ENCODE measurements around the gene SLC16A4.

SLC16A4 gene

DNA sequence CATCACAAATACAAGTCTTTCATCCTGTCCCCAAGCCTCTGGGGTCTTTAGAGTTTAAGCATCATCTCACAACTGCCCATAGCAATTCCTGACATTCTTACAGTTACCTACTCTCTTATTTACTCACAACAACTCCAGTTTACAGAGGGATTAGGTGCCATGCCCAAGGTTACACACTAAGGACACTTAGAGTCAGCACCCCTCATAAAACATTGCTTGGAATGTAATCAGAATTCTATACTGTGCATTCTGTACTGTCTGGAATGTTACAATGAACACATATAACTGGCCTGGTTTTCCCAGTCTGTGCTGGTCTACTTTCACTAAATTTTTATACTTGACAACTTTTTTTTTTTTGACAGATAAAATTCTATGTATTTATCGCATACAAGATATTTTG lies 66.2 kb downstream of the SLC16A4 start:
- Histone ChIP-seq H3K4me3 (ENCODE audit: low read depth in 1 of 2, low read length in 2 of 2) (no peak overlapping the region), H3K9me3 (ENCODE audit: insufficient read depth, low read length, severe bottlenecking) (no peaks in the 10 kb centered on the region), H4K20me1 (ENCODE audit: insufficient read depth, low read length) (no peaks in the 10 kb centered on the region), H3K9ac (ENCODE audit: low read depth, low read length) (no peak overlapping the region), H3K27ac (ENCODE audit: low read length) (no peak overlapping the region), H3K4me1 (ENCODE audit: insufficient read depth, low read length) (no peaks in the 10 kb centered on the region), H2AFZ (ENCODE audit: low read depth, low read length) (no peak overlapping the region), H3K27me3 (ENCODE audit: insufficient read depth, low read length, poor library complexity) (no peaks in the 10 kb centered on the region), H3K36me3 (ENCODE audit: insufficient read depth, low read length) (no peaks in the 10 kb centered on the region), H3K4me2 (ENCODE audit: insufficient read depth, low read length) (no peak overlapping the region), H3K79me2 (ENCODE audit: insufficient read depth, low read length) (no peaks in the 10 kb centered on the region)
- ATAC-seq (ENCODE audit: insufficient read depth, low read depth) (no peak), DNase-seq (no peak)
- TF ChIP-seq EZH2 (IDR thresholded peaks at IDR 0.05; ENCODE audit: borderline replicate concordance, low read depth, low read length, severe bottlenecking): no peak
- TF ChIP-seq, protein P1, sequence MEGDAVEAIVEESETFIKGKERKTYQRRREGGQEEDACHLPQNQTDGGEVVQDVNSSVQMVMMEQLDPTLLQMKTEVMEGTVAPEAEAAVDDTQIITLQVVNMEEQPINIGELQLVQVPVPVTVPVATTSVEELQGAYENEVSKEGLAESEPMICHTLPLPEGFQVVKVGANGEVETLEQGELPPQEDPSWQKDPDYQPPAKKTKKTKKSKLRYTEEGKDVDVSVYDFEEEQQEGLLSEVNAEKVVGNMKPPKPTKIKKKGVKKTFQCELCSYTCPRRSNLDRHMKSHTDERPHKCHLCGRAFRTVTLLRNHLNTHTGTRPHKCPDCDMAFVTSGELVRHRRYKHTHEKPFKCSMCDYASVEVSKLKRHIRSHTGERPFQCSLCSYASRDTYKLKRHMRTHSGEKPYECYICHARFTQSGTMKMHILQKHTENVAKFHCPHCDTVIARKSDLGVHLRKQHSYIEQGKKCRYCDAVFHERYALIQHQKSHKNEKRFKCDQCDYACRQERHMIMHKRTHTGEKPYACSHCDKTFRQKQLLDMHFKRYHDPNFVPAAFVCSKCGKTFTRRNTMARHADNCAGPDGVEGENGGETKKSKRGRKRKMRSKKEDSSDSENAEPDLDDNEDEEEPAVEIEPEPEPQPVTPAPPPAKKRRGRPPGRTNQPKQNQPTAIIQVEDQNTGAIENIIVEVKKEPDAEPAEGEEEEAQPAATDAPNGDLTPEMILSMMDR (IDR thresholded peaks at IDR 0.05; ENCODE audit: borderline replicate concordance, extremely low read depth, low read length, poor library complexity, severe bottlenecking): no peak

DNA sequence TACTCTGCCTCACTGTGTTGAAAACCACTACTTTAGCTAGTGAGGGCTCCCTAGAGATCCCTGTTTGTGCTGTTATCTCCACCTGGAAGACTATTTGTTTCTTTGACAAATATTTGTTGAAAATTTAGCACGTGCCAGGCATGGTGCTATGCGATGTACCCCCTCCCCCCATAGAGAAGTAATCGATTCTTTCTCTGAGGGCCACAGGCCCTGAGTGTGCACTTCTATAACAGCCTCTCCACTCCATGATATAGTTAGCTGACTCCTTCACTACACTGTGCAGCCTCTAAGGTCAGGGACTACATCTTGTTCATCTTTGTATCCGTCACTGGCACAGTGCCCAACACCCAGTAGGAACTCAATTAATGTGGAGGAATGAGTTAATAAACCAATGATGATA lies 69.0 kb downstream of the SLC16A4 start:
- Histone ChIP-seq H4K20me1 (ENCODE audit: insufficient read depth, low read length) (no peaks in the 10 kb centered on the region), H3K9ac (ENCODE audit: low read depth, low read length) (no peak overlapping the region), H3K9me3 (ENCODE audit: insufficient read depth, low read length, severe bottlenecking) (no peaks in the 10 kb centered on the region), H3K79me2 (ENCODE audit: insufficient read depth, low read length) (no peaks in the 10 kb centered on the region), H3K4me2 (ENCODE audit: insufficient read depth, low read length) (no peak overlapping the region), H3K4me1 (ENCODE audit: insufficient read depth, low read length) (no peaks in the 10 kb centered on the region), H2AFZ (ENCODE audit: low read depth, low read length) (no peak overlapping the region), H3K27ac (ENCODE audit: low read length) (no peak overlapping the region), H3K36me3 (ENCODE audit: insufficient read depth, low read length) (no peaks in the 10 kb centered on the region), H3K27me3 (ENCODE audit: insufficient read depth, low read length, poor library complexity) (no peaks in the 10 kb centered on the region), H3K4me3 (ENCODE audit: low read depth in 1 of 2, low read length in 2 of 2) (no peak overlapping the region)
- ATAC-seq (ENCODE audit: insufficient read depth, low read depth) (no peak), DNase-seq (no peak)
- TF ChIP-seq EZH2 (IDR thresholded peaks at IDR 0.05; ENCODE audit: borderline replicate concordance, low read depth, low read length, severe bottlenecking): no peak
- TF ChIP-seq, protein P1 (IDR thresholded peaks at IDR 0.05; ENCODE audit: borderline replicate concordance, extremely low read depth, low read length, poor library complexity, severe bottlenecking): no peak

DNA sequence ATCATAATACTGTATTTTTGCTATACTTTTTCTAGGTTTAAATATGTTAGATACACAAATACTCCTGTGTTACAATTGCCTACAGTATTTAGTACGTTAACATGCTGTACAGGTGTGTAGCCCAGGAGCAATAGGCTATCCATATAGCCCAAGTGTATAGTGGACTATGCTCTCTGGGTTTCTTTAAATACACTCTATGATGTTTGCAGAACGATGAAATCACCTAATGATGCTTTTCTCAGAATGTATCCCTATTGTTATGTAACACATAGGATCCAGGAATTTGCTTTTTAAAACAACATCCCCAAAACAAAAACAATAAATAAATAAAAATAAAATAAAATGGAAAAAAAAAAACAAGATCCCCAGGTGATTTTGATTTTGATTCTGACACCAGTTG lies 69.8 kb downstream of the SLC16A4 start:
- no peak overlapping the region for H3K9ac ChIP-seq (ENCODE audit: low read depth, low read length)
- TF ChIP-seq, protein P1 (IDR thresholded peaks at IDR 0.05; ENCODE audit: borderline replicate concordance, extremely low read depth, low read length, poor library complexity, severe bottlenecking): no peak
- no peak for TF ChIP-seq EZH2 (IDR thresholded peaks at IDR 0.05; ENCODE audit: borderline replicate concordance, low read depth, low read length, severe bottlenecking)
- H2AFZ ChIP-seq (ENCODE audit: low read depth, low read length): no peak overlapping the region
- H3K4me1 ChIP-seq (ENCODE audit: insufficient read depth, low read length): no peaks in the 10 kb centered on the region
- H3K27ac ChIP-seq (ENCODE audit: low read length): no peak overlapping the region
- no peaks in the 10 kb centered on the region for H3K36me3 ChIP-seq (ENCODE audit: insufficient read depth, low read length)
- ATAC-seq (ENCODE audit: insufficient read depth, low read depth) (no peak), DNase-seq (no peak)
- no peaks in the 10 kb centered on the region for H3K27me3 ChIP-seq (ENCODE audit: insufficient read depth, low read length, poor library complexity)
- H3K79me2 ChIP-seq (ENCODE audit: insufficient read depth, low read length): no peaks in the 10 kb centered on the region
- no peaks in the 10 kb centered on the region for H4K20me1 ChIP-seq (ENCODE audit: insufficient read depth, low read length)
- no peak overlapping the region for H3K4me2 ChIP-seq (ENCODE audit: insufficient read depth, low read length)
- H3K4me3 ChIP-seq (ENCODE audit: low read depth in 1 of 2, low read length in 2 of 2): no peak overlapping the region
- H3K9me3 ChIP-seq (ENCODE audit: insufficient read depth, low read length, severe bottlenecking): no peaks in the 10 kb centered on the region

DNA sequence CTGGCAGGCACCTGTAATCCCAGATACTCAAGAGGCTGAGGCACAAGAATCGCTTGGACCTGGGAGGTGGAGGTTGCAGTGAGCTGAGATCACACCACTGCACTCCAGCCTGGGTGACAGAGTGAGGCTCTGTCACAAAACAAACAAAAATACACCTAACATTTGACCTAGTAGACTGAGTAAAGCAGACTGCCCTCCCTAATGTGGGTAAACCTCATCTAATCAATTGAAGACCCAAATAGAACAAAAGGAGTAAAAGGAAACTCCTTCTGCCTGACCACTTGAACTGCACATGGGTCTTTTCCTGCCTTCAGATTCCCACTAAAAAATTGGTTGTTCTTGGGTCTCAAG lies 70.7 kb downstream of the SLC16A4 start:
- Histone ChIP-seq H3K4me3 (ENCODE audit: low read depth in 1 of 2, low read length in 2 of 2) (no peak overlapping the region), H3K27me3 (ENCODE audit: insufficient read depth, low read length, poor library complexity) (no peaks in the 10 kb centered on the region), H3K4me1 (ENCODE audit: insufficient read depth, low read length) (no peaks in the 10 kb centered on the region), H3K36me3 (ENCODE audit: insufficient read depth, low read length) (no peaks in the 10 kb centered on the region), H3K4me2 (ENCODE audit: insufficient read depth, low read length) (no peak overlapping the region), H2AFZ (ENCODE audit: low read depth, low read length) (no peak overlapping the region), H3K27ac (ENCODE audit: low read length) (no peak overlapping the region), H3K9ac (ENCODE audit: low read depth, low read length) (no peak overlapping the region), H3K79me2 (ENCODE audit: insufficient read depth, low read length) (no peaks in the 10 kb centered on the region), H4K20me1 (ENCODE audit: insufficient read depth, low read length) (no peaks in the 10 kb centered on the region), H3K9me3 (ENCODE audit: insufficient read depth, low read length, severe bottlenecking) (no peaks in the 10 kb centered on the region)
- no peak for DNase-seq
- no peak for TF ChIP-seq EZH2 (IDR thresholded peaks at IDR 0.05; ENCODE audit: borderline replicate concordance, low read depth, low read length, severe bottlenecking)
- TF ChIP-seq, protein P1 (IDR thresholded peaks at IDR 0.05; ENCODE audit: borderline replicate concordance, extremely low read depth, low read length, poor library complexity, severe bottlenecking): no peak
- no peak for ATAC-seq (ENCODE audit: insufficient read depth, low read depth)
